Hematopoietic multipotent progenitor cell treated with erythropoietin and hydrocortisone succinate and interleukin-3 and kit ligand, for 4 days (in vitro differentiated cells): Measurements from ENCODE around the gene ANO7.
"Not testable (repeated sequence)": the region's sequence is repeated elsewhere in the genome, so short reads cannot be mapped to it uniquely, and the experiment has no call there.

Experiments
- DNase-seq: peaks from one replicate; pipeline ENCODE4 v3.0.0-alpha.2; 2015

The ANO7 gene

GRCh38 chr2:241194811-241195210 is 6.3 kb downstream of the ANO7 start:
- DNase-seq, result no peak

- DNase-seq, result no peak
These were observed 7.1 kb downstream of the ANO7 start for GRCh38 chr2:241195506-241196130.

DNA sequence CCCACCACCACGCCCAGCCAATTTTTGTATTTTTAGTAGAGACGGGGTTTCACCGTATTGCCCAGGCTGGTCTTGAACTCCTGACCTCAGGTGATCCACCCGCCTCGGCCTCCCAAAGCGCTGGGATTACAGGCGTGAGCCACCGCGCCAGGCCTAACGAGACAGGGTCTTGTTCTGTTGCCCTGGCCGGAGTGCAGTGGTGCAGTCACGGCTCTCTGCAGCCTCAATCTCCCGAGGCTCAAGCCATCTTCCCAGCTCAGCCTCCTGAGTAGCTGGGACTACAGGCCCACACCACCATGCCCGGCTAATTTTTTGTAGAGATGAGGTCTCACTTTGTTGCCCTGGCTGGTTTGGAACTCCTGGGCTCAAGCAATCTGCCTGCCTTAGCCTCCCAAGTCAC is 8.8 kb downstream of the ANO7 start:
- DNase-seq, result not testable (repeated sequence)

DNA sequence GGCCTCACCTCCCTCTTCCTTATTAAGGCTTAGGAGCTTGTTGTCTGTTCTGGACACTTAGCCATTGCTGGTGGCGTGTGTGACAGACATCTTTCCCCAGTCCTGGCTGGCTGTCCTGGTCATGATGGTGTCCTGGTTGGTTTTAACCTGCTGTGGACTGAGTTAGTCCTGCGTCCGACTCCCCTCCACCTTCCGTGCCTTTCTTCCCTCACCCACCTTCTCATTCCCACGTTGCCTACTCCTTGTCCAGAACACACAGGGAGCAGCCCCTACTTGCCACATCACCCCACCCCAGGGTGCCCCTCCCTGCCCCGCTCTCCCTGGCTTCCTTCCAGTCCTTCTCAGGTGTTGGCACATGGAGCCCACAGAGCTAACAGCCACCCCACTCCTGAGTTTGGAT is 9.5 kb downstream of the ANO7 start:
- no peak for DNase-seq

- no peak for DNase-seq
These were observed 10.2 kb downstream of the ANO7 start for GRCh38 chr2:241198381-241199279.

DNA sequence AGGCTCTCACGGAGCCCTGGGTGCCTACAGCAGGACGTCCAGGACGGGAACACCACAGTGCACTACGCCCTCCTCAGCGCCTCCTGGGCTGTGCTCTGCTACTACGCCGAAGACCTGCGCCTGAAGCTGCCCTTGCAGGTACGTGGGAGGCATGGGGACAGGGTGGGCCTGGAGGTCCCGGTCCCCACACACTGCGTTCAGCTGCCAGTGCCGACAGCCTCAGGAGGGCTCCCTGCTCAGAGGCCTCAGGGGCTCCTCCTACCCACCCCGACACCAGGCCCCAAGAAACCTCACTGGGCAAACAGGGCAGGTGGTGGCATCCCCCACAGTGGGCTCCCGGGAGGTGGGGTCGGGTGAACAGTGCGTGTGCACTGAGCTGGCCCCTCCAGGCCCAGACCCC is 10.8 kb downstream of the ANO7 start:
- no peak for DNase-seq

DNA sequence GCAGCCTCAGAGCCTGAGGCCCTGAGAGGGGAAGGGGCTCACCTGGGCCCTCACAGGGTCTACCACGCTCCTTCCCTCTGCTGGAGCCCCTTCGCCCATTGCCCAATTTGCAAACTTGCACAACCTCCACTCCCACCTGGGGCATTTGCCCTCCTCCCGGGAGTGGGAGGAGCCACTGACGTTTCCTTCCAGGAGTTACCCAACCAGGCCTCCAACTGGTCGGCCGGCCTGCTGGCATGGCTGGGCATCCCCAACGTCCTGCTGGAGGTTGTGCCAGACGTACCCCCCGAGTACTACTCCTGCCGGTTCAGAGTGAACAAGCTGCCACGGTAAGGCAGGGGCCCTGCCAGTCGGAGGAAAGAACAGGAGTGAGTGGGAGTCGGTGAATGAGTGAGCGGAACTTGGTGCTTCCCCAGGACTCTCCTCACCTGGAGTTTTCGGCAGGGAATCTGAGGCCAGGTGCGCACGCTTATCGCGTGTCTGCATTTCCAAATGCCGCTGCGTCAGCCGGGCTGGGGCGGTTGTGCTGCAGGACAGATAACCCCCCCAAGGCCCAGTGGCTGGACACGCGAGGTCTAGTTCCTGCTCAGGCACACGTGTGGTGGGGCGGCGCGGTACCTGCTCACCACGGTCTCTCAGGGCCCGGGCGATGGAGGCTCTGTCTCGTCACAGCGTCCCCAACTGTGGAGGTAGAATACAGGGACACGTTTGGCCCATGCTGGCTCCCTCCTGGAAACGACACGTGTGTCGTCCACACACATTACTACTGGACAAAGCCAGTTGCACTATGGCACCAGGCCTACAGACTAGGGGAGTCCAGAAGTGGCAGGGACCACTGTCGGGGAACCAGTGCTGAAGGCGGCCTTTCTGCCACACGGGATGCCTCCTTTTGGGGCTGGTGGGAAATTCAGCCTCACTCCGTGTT is 11.7 kb downstream of the ANO7 start:
- no peak for DNase-seq

DNA sequence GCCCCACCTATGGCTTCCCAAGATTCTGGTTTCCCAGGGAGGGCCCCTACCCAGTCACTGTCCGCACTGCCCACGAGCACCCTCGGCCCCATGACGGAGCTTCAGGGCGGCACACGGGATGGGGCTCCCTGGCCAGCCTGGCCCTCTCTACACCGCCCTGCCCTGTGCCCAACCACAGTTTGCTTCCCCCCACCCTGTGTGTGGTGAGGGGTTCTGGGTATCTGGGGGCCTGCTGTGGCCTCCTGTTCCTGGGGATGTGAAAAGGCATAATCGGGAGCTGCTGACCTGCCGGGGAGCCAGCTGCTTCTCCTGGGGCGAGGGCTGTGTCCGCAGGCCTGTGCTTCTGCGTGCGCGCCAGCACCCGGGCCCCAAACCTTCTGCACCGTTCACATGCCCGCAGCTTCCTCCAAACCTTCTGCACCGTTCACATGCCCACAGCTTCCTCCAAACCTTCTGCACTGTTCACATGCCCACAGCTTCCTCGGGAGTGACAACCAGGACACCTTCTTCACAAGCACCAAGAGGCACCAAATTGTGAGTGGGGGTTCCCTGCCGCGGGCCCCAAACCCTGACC is 12.4 kb downstream of the ANO7 start:
- DNase-seq, result peak; percentile 75

DNA sequence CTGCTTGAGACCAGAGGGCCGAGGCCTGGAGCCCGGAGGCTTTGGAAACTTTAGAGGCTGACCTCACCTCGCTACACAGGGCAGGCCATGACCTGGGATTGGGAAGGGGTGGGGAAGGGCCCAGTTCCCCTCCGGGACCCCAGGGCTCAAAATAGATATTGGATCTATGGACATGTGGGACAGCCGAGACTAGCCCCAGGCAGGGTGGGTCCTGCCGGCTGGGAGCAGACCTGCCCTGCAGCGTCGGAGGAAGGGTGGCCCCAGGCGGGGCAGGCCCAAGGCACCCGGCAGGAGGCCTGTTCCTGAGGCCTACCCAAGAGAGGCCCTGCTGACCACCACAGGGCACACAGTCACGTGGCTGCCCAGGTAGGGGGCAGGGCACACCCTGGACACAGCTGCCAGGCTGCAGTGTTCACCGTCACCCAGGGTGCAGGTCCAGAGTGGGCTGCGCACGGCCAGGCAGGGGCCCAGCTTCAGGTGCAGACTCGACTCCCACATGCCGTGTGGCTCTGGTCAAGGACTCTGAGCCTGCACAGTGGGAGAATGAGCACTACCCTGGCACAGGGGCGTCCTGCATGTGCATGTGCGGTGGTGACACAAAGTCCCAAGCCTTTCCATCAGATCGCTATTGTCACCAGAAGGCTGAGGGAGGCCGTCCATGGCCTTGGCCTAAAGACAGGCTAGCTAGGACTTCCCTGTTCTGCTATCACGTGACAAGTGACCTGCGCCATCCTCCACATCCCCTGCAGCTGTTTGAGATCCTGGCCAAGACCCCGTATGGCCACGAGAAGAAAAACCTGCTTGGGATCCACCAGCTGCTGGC is 13.2 kb downstream of the ANO7 start:
- DNase-seq, result no peak

DNA sequence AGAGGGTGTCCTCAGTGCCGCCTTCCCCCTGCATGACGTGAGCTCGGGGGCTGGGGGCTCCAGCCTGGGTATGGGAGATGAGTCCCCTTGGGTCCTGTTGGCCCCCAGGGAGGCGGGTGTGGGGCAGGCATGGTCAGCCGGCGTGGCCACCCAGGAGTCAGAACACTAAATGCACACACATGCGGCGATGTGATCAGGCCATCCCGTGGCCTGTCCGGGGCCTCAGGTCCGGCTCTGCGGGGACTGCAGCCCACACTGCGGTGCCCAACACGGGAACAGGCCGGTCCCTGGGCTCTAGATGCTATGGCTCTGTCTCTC is 13.8 kb downstream of the ANO7 start:
- no peak for DNase-seq

GRCh38 chr2:241202681-241203080 is 14.2 kb downstream of the ANO7 start:
- DNase-seq, result no peak

DNA sequence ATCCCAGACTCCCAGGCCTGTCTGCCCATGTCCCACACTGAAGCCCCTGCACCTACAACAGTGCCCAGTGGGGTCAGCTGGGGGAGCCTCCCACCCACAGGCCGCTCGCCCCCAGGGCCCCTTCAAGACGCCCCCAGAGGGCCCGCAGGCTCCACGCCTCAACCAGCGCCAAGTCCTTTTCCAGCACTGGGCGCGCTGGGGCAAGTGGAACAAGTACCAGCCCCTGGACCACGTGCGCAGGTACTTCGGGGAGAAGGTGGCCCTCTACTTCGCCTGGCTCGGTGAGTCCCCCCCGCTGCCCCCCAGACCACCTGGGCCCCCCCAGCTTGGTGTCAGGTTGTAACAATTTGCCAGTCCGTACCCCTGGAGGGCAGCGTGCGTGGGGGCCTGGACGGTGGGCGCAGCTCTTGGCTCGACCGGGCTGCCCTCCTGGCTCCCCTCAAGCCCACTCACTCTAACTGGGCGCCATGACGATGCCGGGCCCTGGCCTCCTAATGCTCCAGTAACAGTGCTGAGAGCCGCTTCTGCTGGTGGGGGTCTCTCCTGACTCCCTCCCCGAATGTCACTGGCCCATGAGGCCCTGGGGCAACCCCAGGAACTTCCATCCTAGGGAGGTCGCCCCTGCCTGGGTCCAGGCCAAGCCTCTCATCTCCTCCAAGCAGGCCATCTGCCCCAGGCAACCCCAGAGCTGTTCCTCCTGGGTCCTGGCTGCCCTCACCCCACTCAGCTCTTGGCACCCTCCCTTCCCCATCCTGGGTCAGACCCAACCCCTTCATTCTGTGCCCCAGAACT is 14.9 kb downstream of the ANO7 start:
- no peak for DNase-seq

- no peak for DNase-seq
These were observed 15.5 kb downstream of the ANO7 start for GRCh38 chr2:241204010-241204384.

- DNase-seq, result no peak
These were observed 16.0 kb downstream of the ANO7 start for GRCh38 chr2:241204490-241204889.

GRCh38 chr2:241205086-241205485 is 16.6 kb downstream of the ANO7 start:
- no peak for DNase-seq

DNA sequence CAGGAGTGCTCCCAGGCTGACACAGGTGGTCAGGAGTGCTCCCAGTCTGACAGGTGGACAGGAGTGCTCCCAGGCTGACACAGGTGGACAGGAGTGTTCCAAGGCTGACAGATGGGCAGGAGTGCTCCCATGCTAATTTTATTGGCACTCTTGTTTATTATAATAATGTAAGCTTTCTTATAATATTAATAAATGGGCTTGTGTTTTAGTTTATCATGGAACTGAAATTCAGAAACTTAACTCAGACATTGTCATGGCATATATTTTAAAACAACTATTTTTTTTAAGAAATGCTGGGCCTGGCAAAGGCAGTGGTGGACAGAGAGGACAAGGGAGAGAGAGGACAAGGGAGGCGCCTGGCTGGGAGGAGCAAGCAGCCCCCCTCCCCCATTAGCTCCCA is 18.7 kb downstream of the ANO7 start:
- no peak for DNase-seq

GRCh38 chr2:241207641-241208040 is 19.2 kb downstream of the ANO7 start:
- DNase-seq, result no peak

DNA sequence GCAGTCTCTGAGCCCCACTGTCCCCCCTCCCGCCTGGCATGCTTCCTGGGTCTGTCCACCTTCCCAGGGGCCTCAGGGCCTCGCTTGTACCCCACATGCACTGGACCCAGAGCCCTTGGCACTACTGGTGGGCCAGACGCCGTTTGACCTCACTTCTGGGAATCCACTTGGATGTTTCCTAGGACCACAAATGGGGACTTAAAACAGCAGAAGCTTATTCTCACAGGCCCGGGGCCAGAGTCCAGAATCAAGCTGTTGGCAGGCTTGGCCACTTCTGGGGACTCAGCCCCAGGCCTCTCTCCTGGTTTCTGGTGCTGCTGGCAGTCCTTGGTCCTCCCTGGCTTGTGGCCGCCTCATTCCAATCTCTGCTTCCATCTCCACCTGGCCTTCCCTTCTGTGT is 19.6 kb downstream of the ANO7 start:
- DNase-seq, result no peak

DNA sequence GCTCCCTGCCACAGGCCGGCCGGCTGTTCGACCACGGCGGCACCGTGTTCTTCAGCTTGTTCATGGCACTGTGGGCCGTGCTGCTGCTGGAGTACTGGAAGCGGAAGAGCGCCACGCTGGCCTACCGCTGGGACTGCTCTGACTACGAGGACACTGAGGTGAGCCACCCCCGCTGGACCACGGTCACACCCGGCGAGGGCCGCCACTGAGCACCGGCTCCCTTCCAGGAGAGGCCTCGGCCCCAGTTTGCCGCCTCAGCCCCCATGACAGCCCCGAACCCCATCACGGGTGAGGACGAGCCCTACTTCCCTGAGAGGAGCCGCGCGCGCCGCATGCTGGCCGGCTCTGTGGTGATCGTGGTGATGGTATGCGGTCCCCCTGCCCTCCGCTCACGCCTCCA is 20.8 kb downstream of the ANO7 start:
- DNase-seq, result no peak

- no peak for DNase-seq
These were observed 22.8 kb downstream of the ANO7 start for GRCh38 chr2:241211276-241211675.

DNA sequence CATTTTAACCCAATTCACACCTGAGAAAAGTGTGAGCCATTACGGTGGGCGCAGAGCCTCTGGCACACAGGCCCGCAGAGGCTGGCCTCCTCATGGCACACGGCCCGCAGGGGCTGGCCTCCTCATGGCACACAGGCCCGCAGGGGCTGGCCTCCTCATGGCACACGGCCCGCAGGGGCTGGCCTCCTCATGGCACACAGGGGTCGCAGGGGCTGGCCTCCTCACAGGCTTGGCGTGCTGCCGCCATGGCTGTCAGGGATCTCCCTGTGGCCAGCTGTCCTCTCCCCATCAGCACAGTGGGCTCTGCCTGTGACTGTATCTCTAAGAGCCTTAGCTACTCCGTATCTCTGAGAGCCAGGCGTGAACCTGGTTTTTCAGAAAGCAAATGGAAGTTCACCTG is 24.6 kb downstream of the ANO7 start:
- DNase-seq, result no peak

DNA sequence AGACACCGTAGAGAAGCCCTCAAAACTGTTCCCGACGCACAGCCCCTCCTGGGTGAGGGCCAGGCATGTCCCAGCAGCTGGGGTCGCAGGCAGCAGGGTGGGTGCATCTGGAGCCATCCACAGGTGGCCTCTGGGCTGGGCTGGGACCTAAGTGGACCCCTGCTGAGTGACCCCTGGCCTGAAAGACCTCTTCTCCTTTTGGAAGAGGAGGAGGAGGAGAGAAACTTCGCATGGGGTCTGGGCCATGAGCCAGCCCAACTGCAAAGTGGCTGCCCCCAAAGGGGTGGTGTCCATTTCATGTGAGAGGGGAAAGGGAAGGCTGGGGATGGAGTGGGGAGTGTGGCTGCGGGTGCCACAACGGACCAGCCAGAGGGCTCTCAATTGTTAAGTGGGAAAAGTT is 25.1 kb downstream of the ANO7 start:
- DNase-seq, result no peak
